ENCODE measurements around the gene PRRT1B. TPM values are rescaled to one million over a fixed set of nuclear protein-coding genes. Genes with fewer than 3 reads are reported as not detected.
"Not testable (repeated sequence)": the region's sequence is repeated elsewhere in the genome, so short reads cannot be mapped to it uniquely, and the experiment has no call there.

PRRT1B gene
- not detected in 2 replicates for total RNA-seq

DNA sequence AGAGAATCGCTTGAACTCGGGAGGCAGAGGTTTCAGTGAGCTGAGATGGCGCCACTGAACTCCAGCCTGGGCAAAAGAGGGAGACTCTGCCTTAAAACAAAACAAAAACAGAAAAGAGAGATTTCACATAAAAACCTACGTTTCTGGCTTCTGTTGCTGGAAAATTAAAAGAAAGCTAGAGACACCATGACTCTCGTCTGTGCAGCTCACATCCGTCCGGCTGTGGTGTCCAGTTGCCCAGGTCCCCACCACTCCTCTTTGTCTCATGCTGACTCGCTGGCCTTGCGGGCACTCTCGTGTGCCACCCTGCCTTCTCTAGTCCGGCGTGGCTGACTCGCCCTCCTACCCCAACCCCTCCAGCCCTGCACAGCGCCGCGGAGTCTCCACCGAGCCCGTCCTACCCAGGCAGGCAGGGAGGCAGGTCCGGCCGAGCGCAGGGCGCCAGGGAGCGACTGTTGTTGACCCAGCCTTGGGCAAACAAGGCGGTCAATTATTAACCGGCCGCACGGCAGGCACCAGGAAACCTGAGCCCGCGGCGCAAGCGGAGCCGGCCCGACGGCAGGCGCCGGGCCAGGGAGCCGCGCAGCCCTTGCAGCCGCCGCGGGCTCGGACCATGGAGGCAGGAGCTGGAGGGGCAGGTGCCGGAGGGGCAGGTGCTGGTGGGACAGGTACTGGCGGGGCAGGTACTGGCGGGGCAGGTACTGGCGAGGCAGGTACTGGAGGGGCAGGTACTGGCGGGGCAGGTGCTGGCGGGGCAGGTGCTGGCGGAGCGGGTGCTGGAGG lies at the start of gene PRRT1B:
PRRT1B (plus strand) TSS at position 521 of the 783 bp plus-strand sequence; CDS start at position 614, 93 bp downstream.
- DNase-seq: peak; percentile 10

DNA sequence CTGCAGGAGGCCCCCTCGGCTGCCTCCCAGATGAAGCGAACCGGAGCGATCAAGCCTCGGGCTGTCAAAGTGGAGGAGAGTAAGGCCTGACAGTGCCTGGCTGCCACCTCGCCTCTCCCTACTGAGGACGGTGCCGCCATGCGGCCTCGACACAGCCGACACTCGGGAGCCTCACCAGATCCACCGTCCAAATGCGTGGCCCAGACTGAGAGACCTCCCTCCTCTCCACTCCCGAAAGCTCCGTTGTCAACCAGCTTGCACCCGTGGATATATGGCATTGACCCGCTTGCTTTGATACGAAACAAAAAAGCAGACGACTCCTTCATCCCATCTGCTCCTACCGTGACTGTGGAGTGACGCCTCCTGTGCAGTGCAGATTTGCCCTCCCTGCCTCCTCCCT lies 49.5 kb upstream of the PRRT1B start:
- no peak for DNase-seq

DNA sequence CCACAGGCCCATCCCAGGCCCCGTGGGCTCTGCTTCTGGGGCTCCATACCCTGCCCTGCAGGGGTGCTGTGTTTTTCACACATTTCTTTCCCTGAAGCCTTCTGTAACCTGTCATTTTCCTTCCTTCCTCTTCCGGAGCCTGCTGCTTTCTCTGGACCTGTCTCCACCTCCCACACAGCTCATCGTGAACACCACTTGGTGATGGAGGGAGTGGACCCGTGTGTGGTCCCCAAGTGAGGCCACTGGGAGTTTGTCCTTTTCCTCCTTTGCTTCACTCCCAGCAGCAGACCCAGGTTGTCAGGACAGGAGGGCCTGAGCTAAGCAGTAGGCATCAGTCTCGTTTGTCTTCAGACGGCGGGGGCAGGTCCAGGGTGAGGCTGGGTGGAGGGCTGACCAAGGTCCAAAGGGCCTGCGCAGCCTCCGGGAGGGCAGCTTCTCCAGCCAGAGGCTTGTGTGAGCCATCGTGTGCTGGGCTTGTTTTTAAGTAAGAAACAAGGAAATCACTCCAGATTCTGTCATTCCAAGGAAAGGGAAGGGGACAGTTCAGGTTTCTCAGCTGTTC lies 48.4 kb upstream of the PRRT1B start:
- DNase-seq: no peak

DNA sequence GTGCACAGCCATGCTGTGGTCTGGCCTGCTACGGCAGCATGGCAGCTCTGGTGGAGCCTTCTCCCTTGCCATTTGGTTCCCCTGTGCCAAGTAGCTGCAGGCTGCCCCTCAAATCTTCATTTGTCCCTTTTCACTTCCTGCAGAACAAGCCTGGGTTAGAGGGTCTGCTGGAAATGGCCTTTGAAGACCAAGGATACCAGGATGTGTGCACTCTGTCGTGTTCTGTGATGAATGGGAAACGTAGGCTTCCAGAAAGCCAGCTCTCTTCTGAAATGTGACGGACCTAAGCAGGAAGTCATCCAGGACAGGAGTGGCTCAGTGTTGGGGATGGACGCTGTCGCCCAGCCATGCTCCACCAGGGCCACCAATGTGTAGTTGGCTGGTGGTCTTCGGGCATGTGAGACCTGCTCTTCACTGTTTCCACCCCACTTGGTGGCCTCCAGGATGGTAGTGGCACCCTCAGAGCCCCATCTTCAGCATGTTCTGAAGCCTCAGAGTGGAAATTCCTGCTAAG lies 46.0 kb upstream of the PRRT1B start:
- no peak for DNase-seq

DNA sequence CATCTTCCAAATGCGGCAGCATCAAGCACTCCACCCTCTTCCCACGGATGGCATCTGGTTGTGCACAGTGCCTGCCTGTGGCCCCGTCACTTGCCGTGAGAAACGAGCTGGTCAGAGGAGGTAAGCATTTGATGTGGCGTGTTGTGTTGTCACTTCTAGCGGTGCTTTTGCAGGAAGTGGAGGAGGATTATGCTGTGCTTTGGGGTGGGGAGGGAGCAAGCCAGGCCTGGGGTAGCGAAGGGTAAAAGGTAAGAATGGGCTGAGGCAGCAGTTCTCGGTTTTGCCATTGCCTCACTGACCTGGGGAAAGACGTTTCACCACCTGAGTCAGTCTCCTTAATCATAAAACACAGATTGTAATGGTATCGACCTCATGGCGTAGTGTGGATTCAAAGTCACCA lies 44.9 kb upstream of the PRRT1B start:
- DNase-seq: no peak

DNA sequence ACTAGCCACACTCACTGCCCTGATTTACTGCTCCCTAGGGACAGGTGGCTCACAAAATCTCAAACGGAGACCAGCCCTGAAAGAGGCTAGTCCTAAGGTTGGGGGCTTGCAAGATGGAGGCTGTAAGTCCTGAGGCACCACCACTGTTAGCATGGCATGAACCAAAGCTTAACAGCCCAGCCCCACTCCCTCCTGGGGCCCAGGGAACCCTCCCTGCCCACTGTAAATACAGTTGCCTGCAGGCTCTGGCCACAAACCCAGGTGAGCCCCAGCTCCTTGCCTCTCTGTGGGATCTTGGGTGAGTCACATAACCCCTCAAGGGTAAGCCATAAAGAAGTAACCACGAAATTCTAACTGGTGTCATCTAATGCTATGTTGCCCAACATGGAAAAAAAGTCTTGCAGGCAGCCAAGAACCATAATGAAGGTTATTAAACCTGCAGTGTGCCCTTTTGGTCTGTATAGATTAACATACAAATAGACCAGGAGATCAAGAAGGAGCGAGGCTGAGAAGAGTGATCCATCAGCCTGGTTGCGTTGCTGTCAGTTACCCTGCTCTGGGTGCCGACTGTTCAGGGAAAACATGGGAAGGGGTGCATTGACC lies 44.3 kb upstream of the PRRT1B start:
- DNase-seq: no peak

DNA sequence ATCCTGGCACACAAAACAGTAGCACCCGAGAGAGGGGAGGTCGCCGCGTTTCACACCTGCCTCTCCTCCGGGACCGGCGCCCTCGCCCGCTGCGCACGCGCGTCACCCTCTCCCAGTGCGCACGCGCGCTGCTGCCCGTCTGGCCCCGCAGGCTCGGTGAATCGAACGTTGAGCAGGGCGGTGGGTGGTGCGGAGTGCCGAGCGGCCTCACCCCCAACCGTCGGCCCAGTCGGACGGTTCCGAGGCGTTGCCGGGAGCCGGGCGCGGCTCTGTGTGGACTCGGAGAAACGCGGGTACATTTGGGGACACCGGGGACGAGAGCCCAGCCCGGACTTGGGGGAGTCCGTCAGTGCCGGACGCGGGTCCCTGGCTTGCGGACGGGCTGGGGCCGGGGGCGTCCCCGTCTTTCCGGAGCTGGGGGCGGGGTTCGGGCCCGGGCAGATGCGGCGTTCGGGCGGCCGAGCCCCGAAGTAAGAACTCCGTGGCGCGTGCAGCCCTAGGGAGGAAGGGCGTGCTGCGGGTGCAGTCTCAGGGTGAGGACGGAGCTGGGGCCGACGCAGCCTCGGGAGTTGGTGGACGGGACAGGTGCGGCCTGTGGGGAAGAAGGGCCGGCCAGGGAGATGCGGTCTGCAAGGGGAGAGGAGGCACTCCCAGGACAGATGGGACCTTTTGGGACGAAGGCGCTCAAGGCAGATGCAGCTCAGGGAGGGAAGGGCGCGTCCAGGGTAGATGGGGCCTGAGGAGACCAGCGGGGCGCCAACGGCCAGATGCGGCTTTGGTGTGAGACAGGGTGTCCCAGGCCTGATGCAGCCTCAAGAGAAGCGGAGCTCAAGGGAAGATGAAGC lies 42.3 kb upstream of the PRRT1B start, which contains the start of gene POMT1:
POMT1 (plus strand) TSS at position 138 of the 845 bp plus-strand sequence. CDS start 1,301 bp downstream, outside the sequence.
- DNase-seq: peak; percentile 89

DNA sequence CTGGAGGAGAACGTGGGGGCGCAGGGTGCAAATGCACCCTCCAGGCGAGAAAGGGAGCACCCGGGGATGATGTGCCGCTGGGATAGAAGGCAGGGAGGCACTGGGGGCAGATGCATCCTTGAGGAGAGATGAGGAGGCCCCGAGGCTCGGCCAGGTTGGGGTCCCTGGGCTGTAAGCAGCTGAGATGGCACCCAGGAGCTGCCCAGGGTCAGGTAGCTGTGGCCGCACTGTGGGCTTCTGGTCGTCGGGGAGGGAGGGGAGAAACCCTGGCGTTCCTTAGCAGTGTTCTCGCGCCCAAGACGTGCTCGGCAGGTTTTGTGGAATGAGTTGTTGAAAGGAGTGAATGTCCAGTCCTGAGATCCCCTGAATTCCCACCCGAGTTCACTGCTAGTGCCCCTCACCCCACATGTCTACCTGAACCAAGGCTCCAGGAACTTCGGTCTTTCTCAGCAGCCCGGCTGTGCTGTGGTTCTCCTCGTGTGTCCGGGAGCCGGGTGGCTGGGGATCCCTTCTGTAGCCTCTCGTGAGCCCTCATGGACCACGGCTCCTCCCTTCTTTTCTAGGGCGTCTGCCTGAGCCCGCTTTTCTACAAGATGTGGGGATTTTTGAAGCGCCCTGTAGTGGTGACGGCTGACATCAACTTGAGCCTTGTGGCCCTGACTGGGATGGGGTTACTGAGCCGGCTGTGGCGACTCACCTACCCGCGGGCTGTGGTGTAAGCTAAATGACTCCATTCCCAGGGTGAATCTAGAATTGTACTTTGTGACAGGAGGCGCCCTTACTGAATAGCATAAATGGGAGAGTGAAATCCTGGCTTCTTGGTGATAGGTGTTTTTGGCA lies 41.5 kb upstream of the PRRT1B start:
- peak; percentile 31 for DNase-seq

DNA sequence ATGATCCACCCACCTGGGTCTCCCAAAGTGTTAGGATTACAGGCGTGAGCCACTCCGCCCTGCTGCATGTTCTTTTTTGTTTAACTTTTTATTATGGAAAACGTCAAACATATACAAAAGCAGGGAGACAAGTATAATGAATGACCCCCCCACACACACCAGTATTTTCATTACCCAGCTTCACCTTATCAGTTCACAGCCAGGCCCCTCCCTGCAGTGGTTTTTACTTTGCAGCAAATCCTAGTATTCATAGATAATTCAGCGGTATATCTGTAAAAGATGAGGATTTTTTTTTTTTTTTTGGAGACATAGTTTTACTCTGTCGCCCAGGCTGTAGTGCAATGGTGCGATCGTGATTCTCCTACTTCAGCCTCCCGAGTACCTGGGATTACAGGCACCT lies 40.3 kb upstream of the PRRT1B start:
- DNase-seq: no peak

DNA sequence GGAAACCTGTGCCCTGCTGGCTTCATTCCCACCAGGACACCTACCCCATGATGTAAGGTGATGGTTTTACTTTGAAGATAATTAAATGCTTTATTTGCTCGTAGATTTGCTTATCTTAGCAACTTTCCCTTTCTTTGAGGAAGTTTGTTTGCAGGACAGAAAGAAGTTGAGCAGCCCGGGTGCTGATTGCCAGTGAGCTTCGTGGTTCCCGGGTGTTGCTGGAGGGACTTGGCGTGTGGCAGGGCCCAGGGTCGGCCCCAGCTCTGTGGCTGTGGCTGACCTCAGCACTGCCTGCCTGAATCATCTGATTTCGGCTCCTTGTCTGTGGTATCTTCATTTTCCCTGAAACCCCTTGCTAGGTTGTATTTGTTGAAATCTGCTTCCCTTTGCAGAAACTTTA lies 33.9 kb upstream of the PRRT1B start:
- no peak for DNase-seq

DNA sequence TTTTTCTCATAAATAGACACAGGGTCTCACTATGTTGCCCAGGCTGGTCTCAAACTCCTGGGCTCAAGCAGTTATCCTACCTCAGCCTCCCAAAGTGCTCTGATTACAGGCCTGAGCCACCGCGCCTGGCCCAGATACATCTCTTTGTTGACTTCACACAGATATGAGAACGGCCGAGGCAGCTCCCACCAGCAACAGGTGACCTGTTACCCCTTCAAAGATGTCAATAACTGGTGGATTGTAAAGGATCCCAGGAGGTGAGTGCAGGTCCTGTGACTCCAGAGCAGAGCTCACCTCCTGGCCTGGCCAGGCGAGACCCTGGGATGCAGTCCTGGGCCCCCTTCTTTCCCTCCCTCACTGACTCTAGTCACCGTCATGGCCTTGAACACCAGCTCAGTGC lies 33.4 kb upstream of the PRRT1B start:
- DNase-seq: no peak

DNA sequence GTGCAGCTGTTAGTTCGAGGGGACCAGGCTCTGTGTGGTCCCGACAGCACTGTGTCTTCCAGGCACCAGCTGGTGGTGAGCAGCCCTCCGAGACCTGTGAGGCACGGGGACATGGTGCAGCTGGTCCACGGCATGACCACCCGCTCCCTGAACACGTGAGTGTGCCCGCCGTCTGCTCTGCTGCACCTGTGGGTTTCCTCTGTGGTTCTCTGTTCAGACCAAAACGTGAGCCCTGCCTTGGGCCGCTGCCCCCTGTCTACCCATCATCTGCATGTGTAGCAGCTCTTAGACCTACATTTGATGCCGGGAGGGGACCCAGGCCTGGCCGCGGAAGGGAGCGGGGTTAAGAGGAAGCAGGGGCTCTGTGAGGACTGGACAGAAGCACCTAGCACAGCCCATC lies 32.1 kb upstream of the PRRT1B start:
- DNase-seq: no peak

DNA sequence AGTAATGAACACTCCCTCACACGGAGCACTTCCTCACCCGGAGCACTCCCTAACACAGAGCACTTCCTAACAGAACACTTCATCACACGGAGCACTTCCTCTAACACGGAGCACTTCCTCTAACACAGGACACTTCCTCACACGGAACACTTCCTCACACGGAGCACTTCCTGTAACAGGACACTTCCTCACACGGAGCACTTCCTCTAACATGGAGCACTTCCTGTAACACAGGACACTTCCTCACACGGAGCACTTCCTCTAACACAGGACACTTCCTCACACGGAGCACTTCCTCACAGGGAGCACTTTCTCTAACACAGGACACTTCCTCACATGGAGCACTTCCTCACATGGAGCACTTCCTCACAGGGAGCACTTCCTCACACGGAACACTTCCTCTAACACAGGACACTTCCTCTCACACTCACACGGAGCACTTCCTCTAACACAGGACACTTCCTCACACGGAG lies 29.7 kb upstream of the PRRT1B start:
- not testable (repeated sequence) for DNase-seq

DNA sequence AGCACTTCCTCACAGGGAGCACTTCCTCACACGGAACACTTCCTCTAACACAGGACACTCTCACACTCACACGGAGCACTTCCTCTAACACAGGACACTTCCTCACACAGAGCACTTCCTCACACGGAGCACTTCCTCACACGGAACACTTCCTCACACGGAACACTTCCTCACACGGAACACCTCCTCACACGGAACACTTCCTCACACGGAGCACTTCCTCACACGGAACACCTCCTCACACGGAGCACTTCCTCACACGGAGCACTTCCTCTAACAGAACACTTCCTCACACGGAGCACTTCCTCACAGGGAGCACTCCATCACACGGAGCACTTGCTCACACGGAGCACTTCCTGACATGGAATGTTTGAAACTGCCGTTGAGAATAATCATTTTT lies 29.2 kb upstream of the PRRT1B start:
- DNase-seq: no peak

DNA sequence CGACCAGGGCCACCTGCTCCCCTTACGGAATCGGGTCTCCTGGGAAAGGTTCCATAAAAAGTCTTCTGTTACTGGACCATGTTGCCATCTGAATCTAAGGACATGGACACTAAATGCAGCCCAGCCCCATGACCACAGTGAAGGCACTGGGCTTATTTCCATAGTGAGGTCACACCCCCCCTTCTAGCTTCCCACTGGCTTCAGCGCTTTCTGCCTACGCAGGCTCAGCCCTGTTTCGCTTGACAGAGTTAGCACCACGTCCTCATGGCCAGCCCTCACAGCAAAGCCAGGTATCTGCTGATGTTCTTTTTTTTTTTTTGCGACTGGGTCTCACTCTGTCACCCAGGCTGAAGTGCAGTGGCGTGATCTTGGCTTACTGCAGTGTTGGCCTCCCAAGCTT lies 28.4 kb upstream of the PRRT1B start:
- DNase-seq: no peak

DNA sequence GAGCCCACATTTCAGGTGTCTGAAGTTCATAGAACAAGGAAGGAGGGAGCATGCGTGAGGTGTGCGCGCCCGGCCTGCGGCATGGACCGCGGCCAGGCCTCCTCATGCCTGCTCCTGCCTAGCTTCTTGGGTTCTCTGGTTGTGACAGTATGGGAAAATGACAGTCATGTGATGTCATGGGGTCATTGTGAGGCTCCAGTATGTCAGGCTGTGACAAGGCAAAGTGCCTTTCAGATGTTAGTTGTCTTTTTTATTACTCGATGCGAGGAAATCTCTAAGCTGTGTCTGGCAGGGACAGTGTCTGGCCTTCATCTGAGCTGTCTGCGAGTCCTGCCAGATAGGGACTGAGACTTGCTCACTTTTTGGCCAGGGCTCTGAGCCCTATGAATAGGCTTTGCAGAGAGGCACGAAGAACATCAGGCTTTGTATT lies 27.5 kb upstream of the PRRT1B start:
- no peak for DNase-seq

DNA sequence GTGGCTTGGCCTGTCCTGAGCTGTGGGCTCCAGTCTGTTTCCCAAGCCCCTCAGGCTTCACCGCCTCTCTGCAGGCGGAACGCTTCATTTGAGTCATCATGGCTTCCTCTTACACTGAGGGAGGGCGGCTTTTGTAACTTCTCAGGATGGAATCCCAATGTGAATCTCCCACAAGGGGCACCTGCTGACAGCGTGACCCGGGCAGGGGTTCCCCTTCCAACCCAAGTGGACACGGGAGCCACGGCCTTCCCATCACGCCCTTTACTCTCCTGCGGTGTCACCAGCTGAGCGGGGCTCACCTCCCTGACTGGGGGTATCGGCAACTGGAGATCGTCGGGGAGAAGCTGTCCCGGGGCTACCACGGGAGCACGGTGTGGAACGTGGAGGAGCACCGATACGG lies 26.8 kb upstream of the PRRT1B start:
- DNase-seq: no peak

DNA sequence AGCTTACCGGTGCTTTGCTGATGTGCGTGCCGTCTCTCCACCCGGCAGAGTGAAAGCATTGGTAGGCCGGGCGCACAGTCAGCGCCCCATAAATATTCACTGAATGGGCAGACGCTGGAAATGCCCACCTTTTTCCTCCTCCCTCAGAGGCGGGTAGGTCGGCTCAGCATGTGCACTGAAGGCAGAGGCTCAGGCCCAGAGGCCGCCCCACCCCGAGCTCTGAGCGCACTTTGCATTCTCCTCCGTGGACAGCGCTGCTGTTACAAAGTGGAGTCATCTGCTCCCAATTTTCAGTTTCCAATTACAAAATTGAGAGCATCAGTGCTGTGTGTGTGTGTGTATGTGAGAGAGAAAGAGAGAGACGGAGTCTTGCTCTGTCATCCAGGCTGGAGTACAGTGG lies 24.8 kb upstream of the PRRT1B start:
- no peak for DNase-seq

DNA sequence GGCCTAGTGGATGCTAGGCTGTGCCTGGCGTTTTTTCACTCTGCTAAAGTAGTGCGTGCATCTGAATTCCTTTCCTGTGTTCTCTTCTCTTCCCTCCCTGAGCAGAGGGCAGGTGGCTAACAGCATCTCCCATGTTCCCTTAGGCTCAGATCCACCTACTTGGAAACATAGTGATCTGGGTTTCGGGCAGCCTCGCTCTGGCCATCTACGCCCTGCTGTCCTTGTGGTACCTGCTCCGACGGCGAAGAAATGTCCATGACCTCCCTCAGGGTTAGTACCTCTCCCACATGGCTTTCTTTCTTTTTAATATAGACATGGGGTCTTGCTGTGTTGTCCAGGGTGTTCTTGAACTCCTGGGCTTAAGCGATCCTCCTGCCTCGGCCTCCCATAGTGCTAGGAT lies 24.1 kb upstream of the PRRT1B start:
- no peak for DNase-seq

DNA sequence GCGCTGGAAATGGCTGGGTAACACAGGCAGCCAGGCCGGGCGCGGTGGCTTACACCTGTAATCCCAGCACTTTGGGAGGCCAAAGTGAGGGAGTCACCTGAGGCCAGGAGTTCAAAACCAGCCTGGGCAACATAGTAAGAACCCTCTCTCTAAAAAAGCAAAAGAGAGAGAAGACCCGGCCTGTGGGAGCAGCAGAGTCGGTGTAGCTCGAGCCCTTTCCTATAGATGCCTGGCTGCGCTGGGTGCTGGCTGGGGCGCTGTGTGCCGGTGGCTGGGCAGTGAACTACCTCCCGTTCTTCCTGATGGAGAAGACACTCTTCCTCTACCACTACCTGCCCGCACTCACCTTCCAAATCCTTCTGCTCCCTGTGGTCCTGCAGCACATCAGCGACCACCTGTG lies 23.5 kb upstream of the PRRT1B start:
- DNase-seq: no peak

DNA sequence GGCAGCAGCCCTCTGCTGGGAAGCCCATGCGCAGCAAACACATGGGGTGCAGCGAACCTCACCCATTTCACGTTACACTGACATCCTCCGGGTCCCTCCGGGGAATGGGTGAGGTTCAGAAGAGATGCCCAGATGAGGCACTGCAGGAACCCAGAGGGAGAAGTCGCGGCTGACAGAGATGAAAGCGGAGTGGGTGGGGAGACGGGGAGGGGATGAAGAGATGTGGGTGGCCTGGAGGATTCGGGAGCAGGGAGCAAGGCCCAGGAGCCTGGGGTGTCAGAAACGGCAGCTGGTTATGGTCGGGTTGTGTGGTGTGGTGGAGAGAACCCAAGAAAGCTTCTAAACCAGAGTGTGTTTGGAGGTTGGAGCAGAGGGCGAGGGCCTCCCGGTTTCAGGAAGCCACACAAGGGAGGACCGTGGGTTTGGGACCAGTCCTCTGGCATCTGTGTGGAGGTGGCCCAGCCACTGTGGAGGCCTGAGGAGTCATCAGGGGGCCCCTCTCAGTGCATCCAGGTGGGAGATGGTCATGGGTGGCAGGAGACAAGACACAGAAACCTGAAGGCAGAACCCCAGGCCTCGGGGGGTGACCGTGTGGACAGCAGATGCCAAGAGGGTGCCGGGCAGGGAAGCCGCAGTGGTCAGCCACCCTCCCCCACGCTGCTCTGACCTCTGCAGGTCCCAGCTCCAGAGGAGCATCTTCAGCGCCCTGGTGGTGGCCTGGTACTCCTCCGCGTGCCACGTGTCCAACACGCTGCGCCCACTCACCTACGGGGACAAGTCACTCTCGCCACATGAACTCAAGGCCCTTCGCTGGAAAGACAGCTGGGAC lies 22.9 kb upstream of the PRRT1B start:
- no peak for DNase-seq
